GM21786 (cell line): ENCODE measurements around the gene PPP2R1A.
"Not testable (repeated sequence)": the region's sequence is repeated elsewhere in the genome, so short reads cannot be mapped to it uniquely, and the experiment has no call there.

Source experiments
- ATAC-seq: cut with Tn5 transposase; IDR thresholded peaks from one replicate; pipeline ENCODE4 v1.9.1; 2021; ENCODE audit not compliant: unreplicated experiment

Gene PPP2R1A

DNA sequence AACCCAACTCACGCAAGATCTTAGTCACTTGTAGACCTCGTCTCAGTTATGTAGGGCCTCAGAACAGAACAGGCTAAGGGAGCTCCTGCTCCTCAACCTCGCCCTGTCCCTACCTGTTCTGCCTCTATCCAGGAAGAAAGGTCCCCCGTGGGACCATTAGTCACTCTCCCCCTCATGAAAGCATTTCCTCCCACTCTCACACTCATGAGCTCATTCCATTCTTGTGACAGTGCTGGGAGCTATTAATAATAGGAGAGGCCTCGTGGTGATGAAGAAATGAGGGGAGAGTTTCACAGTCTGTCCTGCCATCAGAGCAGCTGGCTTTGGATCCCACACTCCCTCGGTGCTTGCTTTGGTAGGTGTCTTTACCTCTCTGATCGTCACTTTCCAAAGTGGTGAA lies 10.2 kb downstream of the PPP2R1A start:
- ATAC-seq, result no peak

DNA sequence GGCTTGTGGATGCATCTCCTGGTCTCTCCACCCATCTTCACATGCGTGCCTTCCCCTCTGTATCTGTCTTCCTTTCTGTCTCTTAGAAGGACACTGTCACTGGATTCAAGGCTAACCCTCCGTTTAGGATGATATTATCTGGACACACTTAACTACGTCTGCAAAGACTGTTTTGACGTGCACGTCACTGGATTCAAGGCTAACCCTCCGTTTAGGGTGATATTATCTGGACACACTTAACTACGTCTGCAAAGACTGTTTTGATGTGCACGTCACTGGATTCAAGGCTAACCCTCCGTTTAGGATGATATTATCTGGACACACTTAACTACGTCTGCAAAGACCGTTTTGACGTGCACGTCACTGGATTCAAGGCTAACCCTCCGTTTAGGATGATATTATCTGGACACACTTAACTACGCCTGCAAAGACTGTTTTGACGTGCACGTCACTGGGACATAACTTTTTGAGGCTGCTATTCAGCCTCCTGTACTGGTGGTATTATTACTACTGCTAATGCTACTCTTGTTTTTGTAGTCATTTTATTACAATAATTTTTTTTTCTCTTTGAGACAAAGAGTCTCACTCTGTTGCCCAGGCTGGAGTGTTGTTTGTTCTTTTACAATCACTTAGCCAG lies 11.0 kb downstream of the PPP2R1A start:
- ATAC-seq, result not testable (repeated sequence)

DNA sequence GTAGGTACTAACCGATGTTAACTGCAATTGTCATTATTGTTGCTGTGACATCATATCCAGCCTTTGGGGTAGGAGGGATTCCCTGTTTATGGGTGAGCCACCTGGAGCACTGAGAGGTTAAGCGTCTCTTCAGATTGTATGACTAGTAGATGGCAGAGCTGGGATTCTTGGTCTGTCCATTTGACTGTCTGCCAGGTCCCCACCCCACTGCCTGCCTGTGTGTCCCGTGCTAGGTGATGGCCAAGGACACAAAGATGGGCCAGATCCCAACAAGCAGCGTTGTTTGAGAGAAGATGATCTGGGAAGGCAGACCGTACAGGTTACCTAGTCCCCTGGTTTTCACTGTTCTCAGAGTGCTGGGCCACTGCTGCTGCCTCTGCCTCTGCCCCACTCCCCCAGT lies 16.6 kb downstream of the PPP2R1A start:
- no peak for ATAC-seq

DNA sequence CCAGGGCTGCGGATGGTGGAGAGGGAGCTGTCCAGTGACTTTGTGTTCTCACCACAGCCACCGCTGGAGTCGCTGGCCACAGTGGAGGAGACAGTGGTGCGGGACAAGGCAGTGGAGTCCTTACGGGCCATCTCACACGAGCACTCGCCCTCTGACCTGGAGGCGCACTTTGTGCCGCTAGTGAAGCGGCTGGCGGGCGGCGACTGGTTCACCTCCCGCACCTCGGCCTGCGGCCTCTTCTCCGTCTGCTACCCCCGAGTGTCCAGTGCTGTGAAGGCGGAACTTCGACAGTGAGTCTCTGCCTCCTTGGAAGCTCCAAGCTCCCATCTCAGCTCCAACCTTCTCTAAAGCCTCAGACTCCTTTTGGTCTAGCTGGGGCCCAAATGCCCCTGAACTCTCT lies 21.4 kb downstream of the PPP2R1A start:
- ATAC-seq, result no peak

DNA sequence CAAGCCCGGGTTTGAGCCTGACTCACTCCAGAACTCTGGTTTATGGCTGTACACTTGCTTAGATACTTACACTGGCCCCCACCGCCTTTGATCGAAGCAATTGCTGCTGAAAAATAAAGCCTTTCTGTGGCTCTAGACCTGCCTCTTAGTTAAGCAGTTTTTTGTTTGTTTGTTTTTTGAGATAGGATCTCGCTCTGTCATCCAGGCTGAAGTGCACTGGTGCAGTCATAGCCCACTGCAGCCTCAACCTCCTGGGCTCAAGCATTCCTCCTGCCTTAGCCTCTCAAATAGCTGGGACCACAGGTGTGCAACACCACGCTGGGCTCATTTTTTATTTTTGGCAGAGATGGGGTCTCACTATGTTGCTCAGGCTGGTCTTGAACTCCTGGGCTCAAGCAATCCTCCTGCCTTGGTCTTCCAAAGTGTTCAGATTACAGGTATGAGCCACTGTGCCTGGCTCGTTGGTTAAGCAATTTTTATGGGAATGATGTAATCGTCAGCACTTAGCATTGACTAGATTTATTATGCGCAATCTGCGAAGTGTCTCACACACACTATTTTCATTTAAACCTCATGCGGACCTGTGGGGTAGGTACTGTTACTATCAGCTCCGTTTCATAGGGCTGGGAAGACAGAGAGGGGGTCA lies 22.2 kb downstream of the PPP2R1A start:
- ATAC-seq, result no peak

DNA sequence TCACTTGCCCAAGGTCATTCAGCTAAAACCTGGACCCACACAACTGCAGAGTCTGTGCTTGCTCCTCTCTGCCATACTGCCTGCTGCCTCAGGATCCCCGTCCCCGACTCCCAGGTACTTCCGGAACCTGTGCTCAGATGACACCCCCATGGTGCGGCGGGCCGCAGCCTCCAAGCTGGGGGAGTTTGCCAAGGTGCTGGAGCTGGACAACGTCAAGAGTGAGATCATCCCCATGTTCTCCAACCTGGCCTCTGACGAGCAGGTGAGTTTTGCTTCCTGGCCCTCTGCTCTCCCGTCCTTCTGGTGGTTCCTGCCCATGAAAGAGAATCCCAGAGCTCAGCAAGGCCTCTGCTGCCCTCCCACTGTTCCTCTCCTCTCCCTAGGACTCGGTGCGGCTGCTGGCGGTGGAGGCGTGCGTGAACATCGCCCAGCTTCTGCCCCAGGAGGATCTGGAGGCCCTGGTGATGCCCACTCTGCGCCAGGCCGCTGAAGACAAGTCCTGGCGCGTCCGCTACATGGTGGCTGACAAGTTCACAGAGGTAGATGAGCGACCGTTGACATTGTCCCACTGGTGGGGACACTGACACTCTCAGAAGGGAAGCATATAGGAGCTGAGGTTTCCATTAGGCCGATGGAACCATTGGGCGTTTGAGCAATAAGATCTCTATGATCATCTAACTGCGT lies 22.9 kb downstream of the PPP2R1A start:
- ATAC-seq, result no peak

DNA sequence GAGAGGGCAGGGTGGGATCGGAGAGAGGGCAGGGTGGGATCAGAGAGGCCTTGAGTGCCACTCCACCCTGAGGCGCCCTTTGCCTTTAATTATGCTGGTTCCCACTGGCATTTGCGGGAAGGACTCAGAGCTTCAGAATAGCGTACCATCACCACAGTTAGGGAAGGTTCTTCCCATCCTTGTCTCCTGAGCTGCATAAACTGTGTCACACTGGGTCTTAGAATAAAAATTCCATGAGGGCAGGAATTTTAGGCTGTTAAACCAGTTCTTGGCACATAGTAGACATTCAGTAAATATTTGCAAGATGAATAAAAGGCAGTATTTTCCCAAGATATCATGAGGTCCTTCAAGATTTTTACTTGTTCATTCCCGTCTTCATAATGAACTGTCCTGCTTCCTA lies 24.4 kb downstream of the PPP2R1A start:
- no peak for ATAC-seq

DNA sequence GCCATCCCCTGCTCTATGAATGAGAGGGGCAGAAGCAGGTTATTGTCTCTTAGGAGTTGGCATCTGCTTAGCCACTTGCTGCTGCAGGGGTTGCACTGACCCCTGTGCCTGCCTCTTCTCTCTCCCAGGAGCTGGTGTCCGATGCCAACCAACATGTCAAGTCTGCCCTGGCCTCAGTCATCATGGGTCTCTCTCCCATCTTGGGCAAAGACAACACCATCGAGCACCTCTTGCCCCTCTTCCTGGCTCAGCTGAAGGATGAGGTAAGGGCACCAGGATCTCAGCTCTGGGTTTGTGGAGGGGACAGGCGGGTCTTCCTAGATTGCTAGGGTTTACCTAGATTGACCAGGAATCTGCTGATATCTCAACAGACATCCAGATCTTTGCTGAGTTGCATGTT lies 26.5 kb downstream of the PPP2R1A start:
- ATAC-seq, result no peak

DNA sequence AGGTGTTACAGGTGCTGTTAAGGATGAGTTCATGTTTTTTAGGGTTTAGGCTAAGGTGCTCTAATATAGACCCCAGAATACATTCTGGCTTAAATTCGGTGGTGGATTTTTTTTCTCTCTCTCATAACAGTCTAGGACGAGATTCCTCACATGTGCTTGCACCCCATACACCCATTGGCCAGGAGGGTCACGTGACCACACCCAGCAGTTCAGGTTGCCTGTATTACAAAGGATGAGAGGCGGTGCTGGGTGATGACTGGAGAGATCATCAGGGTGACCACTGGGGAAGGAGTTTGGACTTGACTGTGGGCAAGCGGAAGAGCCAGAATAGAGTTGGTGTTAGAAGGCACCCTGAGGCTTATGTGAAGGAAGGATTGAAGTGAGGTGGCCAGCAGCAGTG lies 27.7 kb downstream of the PPP2R1A start:
- ATAC-seq, result no peak

DNA sequence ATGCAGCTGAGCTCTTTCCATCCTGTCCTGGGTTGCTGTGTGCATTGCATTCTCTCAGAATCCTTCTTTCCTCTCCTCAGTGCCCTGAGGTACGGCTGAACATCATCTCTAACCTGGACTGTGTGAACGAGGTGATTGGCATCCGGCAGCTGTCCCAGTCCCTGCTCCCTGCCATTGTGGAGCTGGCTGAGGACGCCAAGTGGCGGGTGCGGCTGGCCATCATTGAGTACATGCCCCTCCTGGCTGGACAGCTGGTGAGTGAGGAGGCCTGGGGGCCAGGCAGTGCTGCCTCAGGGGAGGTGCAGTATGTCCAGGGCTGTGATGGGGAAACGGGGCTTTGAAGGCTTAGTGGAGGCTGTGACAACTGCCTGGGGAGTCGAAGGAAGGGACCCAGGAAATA lies 29.8 kb downstream of the PPP2R1A start:
- ATAC-seq, result no peak

DNA sequence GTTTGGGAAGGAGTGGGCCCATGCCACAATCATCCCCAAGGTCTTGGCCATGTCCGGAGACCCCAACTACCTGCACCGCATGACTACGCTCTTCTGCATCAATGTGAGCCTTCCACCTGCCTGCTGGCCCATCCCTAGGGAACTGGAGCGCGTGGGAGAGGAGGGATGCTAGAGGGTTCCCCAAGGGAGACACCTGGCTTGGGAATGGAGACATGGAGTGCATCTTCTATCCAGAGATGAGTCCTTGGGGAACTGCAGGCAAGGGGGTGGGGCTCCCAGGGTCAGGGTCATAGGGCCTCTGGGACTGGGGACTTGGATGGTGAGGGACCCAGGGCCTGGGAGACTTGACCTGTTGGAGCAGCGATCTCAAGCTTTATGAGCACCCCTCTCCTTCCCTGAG lies 31.2 kb downstream of the PPP2R1A start:
- no peak for ATAC-seq

DNA sequence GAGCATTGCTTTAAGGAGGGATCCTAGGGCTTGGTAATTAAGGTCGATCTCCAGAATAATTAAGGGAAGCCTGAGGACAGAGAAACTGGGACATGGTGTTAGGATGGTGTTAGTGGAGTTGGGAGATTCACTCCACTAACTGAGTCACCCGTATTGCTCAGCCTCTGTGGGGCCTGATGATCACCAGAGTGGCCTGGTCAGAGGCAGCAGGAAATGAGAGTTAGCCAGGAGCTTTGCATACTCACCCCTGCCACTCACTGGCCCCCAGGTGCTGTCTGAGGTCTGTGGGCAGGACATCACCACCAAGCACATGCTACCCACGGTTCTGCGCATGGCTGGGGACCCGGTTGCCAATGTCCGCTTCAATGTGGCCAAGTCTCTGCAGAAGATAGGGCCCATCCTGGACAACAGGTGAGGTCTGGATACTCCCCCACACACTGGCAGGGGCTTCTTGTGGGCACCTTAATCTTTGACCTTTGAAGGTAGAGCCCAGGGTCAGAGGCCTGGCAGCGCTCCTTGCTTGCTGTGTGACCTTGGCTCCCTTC lies 32.1 kb downstream of the PPP2R1A start:
- ATAC-seq, result no peak

DNA sequence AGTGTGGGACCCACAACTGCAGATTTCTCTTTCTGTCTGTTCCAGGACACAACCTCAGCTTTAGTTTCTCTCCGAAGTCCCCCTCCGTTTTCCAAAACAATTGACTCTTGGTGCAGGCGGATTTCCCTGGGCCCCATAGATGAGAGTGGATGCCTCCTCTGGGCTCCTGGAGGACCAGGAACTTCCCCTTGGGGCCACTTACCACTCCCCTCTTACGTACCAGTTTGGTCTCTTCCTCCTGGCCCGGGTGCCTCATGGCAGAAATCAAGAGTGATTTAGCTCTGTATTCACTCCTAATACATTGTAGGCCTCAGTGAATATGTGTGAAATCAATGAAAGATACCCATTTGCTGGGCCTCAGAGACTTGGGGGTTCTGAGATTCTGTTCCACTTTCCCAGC lies 34.4 kb downstream of the PPP2R1A start:
- no peak for ATAC-seq

DNA sequence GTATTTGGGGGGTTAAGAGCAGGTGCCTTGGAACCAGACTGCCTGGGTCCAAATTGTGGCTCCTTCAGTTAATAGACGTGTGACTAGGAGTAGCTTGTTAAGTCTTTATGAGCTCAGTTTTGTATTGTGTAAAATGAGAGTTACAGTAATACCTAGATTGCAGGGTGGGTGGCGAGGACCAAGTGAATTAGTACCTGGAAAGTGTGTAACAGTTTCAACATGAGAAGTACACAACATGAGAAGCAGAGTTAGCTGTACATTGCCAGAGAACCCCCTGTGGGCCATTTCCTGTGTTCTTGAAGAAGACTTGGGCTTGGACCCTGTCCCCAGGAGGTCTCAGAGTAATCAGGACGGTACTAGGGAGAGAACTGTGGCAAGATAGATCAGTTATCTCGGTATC lies 36.8 kb downstream of the PPP2R1A start:
- no peak for ATAC-seq

DNA sequence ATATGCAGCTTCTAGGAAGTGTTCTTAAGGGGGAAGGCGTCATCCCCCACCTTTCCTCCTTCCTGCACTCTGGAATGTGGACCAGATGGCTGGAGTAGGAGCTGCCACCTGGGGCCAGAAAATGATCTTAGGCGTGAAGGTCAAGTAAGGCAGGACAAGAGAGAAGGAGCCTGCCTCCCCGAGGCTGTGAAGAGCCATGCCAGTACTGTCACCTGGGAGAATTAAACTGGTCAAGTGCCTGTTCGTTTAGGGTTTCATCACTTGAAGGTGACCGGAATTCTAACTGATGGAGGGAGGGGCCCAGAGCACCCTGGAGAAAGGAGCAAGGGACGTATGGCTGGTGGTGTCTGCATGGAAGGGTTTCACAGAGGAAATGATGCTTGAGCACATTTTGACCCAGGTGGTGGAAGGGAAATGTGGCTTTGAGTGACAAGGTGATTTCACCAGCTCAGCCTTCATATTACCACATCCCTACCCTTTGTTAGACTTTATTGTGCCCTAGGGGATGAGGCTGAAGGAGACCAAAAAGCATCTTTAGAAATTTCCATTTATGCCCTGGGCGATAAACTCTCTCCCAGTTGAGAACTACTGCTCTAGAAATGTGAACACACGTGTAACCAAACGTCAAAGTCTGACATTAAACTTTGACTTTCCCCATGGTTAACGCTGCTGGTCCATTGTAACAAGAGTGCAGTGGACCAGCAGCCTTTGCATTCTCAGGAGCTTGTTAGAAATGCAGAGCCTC lies 37.5 kb downstream of the PPP2R1A start:
- no peak for ATAC-seq

DNA sequence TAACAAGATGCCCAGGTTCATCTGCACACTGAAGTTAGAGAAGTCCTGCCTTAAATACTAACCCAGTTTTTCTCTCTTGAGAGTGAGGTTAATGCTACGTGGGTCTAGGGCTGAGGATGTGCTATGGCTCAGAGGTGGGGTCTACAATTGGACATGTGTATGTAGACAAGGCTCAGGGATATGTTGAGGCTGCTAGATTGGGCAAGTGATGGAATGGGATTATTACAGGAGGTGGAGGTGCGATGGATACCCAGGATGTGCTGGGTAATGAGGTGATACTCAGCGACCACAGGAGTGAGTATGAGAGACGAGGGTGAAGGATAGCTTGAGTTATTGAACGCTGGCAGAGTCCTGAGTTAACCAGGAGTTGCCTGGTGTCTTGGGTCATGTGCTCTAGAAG lies 38.1 kb downstream of the PPP2R1A start:
- ATAC-seq, result no peak

DNA sequence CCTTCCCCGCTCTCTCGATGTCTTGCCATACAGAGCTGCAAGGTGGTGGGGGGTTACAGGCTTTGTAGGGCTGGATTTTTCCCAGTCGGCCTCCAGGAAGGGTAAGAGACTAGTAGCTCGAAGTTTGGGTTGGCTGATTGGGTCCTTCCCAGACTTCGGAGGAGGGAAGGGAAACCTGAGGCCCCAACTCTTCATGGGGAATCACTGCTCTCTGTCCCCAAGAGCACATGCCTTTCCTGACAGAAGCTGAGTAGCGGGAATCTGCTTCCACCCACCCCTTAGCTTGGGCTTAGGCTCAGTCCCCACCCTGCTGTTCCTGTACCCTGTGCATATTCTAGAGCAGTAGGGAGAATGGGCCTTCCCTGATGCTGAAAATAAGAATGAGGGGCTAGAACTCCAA lies 39.7 kb downstream of the PPP2R1A start:
- ATAC-seq, result no peak

DNA sequence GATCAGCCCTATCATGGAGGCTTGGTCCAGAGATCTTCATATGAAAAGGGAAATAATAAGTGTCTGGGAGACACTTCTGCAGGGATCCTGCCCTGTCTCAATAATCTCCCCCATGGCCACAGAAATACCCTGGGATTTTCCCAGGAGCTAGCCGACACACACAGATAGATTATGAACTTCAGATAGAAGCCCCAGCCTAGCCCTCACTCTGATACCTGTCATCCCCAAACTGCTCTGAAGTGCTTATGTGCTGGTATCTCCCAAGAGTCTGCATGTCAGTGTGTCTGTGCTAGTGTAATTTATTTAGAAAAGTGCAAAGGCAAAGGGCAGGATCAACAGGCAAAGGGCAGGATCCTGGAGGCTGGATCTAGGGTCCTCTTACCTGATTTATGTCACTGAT lies 40.8 kb downstream of the PPP2R1A start:
- no peak for ATAC-seq

DNA sequence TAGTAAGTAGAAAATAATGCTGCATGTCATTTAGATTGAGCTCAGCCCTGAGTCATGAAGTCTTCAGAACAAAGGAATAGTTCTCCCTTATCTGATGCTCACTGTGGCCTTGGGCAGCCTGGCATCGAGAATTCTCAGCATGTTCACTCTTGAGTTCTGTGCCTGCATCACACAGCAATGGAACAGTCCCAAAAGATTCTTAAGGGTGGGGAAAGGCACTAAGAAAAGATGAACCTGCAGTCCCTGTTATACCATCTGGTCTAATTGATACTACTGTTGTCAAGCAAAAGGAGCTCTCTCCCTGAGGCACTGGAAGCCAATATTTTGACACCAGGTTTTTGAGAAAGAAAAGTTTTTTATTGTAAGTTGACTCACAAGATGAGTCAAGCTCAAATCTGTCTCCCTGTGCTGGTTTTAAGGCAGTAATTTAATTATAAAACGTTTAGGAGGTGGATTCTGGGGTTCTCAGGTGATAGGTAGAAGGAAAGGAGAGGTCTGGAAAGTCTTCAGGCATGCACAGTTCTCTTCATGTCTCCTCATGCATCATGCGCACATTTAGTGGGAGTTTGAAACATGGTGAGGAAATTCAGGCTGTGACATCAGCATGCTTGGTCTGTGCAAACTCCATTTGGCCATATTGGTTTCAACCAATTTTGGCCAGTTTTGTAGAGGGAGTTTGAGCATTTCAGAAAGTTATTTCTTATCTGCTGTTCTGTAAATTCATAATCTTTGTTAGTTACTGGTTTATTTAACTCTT lies 41.5 kb downstream of the PPP2R1A start:
- no peak for ATAC-seq

DNA sequence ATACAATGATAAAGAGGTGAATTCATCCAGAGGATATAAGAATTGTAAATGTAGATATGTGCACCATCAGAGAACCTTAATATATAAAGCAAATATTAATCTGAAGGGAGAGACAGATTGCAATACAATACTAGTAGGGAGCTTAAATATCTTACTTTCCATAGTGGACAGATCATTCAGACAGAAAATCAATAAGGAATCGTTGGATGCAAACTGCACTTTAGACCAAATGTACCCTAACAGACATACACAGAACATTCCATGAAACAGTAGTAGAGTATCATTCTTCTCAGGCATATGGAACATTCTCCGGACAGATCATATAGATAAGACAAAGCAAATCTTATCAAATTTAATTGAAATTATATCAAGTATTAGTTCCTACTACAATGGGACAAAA lies 44.6 kb downstream of the PPP2R1A start:
- no peak for ATAC-seq

DNA sequence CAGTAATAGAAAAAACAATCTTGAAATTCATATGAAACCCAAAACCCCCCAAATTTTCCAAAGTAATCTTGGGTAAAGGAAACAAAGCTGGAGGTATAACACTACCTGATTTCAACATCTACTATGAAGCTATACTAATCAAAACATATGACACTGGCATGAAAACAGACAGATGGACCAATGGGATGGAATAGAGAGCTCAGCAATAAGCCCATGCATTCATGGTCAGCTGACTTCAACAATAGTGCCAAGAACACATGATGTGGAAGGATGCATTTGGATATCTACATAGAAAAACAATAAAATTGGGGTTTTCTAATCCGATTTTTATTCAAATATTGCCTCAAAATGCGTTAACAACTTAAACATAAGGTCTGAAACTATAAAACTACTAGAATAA lies 47.3 kb downstream of the PPP2R1A start:
- no peak for ATAC-seq
